ENCODE data around the gene NOP9. TPM values are rescaled to one million over a fixed set of nuclear protein-coding genes. Genes with fewer than 3 reads are reported as not detected.
"Not testable (repeated sequence)": the region's sequence is repeated elsewhere in the genome, so short reads cannot be mapped to it uniquely, and the experiment has no call there.

NOP9 gene
- total RNA-seq, 2 experiments from 2014 or later = 25.9 to 27.5 TPM

DNA sequence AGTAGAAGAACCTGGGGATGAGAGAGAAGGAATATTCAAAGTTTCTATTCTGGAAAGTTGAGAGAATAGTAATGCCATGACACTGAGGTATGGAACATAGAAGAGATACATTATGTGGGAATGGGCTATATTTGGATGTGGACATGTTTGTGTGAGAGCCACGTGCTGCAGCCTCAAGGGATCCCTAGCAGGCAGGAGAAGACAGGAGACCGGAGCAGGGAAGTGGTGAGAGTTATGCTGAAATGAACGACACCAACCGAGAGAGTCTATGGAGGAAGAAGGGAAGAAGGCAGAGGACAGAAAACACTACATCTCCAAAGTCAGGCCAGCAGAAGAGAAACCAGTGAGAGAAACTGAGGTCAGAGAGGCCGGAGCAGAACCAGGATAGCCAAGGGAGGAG, 50.1 kb downstream of the NOP9 start:
- H3K4me1 Mint-ChIP-seq (ENCODE audit: low read depth) = no peaks in the 10 kb centered on the region
- DNase-seq = no peak
- Histone ChIP-seq H3K4me1 (ENCODE audit: insufficient read depth, low read length) (no peaks in the 10 kb centered on the region), H3K27me3 (ENCODE audit: control insufficient read depth in 1 of 2, insufficient read depth in 2 of 2, low read length in 2 of 2) (peaks cover 19 to 33% of the 10 kb centered on the region in 2 experiments), H3K36me3 (ENCODE audit: insufficient read depth, low read length) (no peaks in the 10 kb centered on the region), H3K9me3 (ENCODE audit: control insufficient read depth in 1 of 2, insufficient read depth in 1 of 2, low read length in 2 of 2) (no peaks in the 10 kb centered on the region), H3K4me3 (ENCODE audit: low read length) (no peak overlapping the region), H3K27ac (ENCODE audit: low read depth in 1 of 2, low read length in 2 of 2) (no peak overlapping the region)
- peaks cover 75% of the 10 kb centered on the region for H3K27me3 Mint-ChIP-seq
- ChIA-PET POLR2A (no interaction called here), CTCF (no interaction called here)
- ATAC-seq (ENCODE audit: poor library complexity) = no peak
- H3K9me3 Mint-ChIP-seq = no peaks in the 10 kb centered on the region
- TF ChIP-seq, protein P1, sequence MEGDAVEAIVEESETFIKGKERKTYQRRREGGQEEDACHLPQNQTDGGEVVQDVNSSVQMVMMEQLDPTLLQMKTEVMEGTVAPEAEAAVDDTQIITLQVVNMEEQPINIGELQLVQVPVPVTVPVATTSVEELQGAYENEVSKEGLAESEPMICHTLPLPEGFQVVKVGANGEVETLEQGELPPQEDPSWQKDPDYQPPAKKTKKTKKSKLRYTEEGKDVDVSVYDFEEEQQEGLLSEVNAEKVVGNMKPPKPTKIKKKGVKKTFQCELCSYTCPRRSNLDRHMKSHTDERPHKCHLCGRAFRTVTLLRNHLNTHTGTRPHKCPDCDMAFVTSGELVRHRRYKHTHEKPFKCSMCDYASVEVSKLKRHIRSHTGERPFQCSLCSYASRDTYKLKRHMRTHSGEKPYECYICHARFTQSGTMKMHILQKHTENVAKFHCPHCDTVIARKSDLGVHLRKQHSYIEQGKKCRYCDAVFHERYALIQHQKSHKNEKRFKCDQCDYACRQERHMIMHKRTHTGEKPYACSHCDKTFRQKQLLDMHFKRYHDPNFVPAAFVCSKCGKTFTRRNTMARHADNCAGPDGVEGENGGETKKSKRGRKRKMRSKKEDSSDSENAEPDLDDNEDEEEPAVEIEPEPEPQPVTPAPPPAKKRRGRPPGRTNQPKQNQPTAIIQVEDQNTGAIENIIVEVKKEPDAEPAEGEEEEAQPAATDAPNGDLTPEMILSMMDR (IDR thresholded peaks at IDR 0.05) = no peak
- intact Hi-C loops (cut with DNase I, micrococcal nuclease) = no loop called here
- no peaks in the 10 kb centered on the region for H3K36me3 Mint-ChIP-seq (ENCODE audit: low read depth)
- H3K4me3 Mint-ChIP-seq = no peak overlapping the region
- H3K27ac Mint-ChIP-seq = no peak overlapping the region

DNA sequence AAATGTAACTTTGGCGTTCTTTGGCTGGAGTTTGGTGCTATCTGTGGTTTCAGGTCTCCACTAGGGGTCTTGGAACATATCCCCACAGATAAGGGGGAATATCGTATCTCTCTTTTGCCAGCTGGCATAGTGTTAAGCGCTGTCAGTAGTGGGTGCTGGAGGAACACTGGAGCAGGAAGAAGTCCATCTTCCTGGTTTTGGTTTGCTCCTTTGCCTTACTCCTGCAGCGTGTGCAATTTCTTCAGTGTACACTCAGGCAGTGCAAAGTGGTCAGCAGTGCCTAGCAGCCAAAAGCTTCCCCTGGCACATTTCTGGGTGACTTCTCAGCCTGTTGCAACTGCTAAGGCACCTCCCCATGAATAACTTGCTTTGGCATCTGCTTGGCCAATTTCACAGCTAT, 51.9 kb downstream of the NOP9 start:
- Histone ChIP-seq H3K4me3 (ENCODE audit: low read length) (no peak overlapping the region), H3K27me3 (ENCODE audit: control insufficient read depth in 1 of 2, insufficient read depth in 2 of 2, low read length in 2 of 2) (peaks cover 18 to 29% of the 10 kb centered on the region in 2 experiments), H3K4me1 (ENCODE audit: insufficient read depth, low read length) (no peaks in the 10 kb centered on the region), H3K27ac (ENCODE audit: low read depth in 1 of 2, low read length in 2 of 2) (no peak overlapping the region), H3K9me3 (ENCODE audit: control insufficient read depth in 1 of 2, insufficient read depth in 1 of 2, low read length in 2 of 2) (no peaks in the 10 kb centered on the region), H3K36me3 (ENCODE audit: insufficient read depth, low read length) (no peaks in the 10 kb centered on the region)
- DNase-seq (no peak), ATAC-seq (ENCODE audit: poor library complexity) (no peak)
- CTCF ChIA-PET = no interaction called here
- H3K36me3 Mint-ChIP-seq (ENCODE audit: low read depth) = no peaks in the 10 kb centered on the region
- POLR2A ChIA-PET = interaction anchor here (1.2 kb wide), 1 partner anchor 12 kb away, joined by 3 read pairs; the partner anchor contains the start of gene RIPK3
- peaks cover 66% of the 10 kb centered on the region for H3K27me3 Mint-ChIP-seq
- TF ChIP-seq, protein P1 (IDR thresholded peaks at IDR 0.05) = no peak
- no peak overlapping the region for H3K4me3 Mint-ChIP-seq
- intact Hi-C loops (cut with DNase I, micrococcal nuclease) = no loop called here
- no peak overlapping the region for H3K27ac Mint-ChIP-seq
- H3K4me1 Mint-ChIP-seq (ENCODE audit: low read depth) = no peaks in the 10 kb centered on the region
- no peaks in the 10 kb centered on the region for H3K9me3 Mint-ChIP-seq

DNA sequence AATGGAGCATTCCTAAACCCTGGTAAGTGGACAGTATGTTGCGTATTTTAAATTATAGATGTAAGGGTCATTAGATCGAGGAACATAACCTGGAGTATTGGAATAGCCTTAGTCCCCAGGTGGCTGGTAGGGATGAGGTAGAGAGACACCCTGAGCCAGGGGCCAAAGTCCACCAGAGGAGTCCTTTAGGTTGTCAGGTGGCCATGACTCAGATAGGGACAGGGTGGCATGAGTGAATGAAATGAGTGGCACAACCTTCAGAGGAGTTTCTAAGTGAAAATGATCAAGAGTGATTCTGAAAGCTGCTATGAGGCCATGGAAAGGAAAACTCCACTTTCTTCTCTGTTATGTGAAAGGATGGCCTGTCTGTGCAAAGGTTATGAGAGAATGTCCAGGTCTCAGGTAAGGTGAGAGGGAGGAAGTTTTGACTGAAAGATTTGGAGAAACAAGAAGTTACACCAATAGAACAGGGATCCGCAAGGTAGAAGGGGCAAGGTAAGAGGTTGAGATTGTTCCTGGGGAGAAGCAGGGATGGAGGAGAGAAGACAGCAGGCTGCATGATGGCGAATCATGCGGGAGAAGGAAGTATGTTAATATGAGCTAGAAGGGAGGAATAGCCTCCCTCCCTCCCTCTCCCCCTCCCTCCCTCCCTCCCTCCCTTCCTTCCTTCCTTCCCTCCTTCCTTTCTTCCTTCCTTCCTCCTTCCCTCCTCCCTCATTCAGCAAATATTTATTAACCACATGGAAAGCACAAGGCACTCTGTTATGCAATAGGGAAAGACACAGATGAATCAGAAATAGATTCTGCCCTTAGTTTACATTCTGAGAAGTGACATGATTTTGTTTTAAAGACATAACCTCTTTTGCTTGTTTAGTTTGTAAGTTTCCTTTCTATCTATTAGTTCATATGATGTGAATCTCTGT, 54.2 kb downstream of the NOP9 start:
- intact Hi-C loops (cut with DNase I, micrococcal nuclease) = no loop called here
- H3K27ac Mint-ChIP-seq = no peak overlapping the region
- H3K27me3 Mint-ChIP-seq = peaks cover 59% of the 10 kb centered on the region
- no peaks in the 10 kb centered on the region for H3K36me3 Mint-ChIP-seq (ENCODE audit: low read depth)
- Histone ChIP-seq H3K27ac (ENCODE audit: low read depth in 1 of 2, low read length in 2 of 2) (no peak overlapping the region), H3K9me3 (ENCODE audit: control insufficient read depth in 1 of 2, insufficient read depth in 1 of 2, low read length in 2 of 2) (no peaks in the 10 kb centered on the region), H3K4me1 (ENCODE audit: insufficient read depth, low read length) (no peaks in the 10 kb centered on the region), H3K36me3 (ENCODE audit: insufficient read depth, low read length) (no peaks in the 10 kb centered on the region), H3K4me3 (ENCODE audit: low read length) (no peak overlapping the region), H3K27me3 (ENCODE audit: control insufficient read depth in 1 of 2, insufficient read depth in 2 of 2, low read length in 2 of 2) (peaks cover 18 to 24% of the 10 kb centered on the region in 2 experiments)
- no peaks in the 10 kb centered on the region for H3K4me1 Mint-ChIP-seq (ENCODE audit: low read depth)
- TF ChIP-seq, protein P1 (IDR thresholded peaks at IDR 0.05) = no peak
- ATAC-seq (ENCODE audit: poor library complexity) (no peak), DNase-seq (no peak)
- POLR2A ChIA-PET = no interaction called here
- CTCF ChIA-PET = interaction anchor here (1.1 kb wide), 1 partner anchor 11 kb away, joined by 3 read pairs; no protein-coding TSS in a partner anchor
- no peak overlapping the region for H3K4me3 Mint-ChIP-seq
- no peaks in the 10 kb centered on the region for H3K9me3 Mint-ChIP-seq

DNA sequence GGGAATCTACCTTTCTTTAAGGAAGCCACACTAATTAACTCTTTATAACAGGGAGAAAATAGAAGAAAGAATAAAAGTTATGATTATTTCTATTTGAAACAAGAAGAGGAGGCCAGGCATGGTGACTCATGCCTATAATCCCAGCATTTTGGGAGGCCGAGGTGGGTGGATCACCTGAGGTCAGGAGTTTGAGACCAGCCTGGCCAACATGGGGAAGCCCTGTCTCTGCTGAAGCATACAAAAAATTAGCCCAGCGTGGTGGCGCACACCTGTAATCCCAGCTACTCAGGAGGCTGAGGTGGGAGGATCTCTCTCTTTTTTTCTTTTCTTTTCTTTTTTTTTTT, 54.8 kb downstream of the NOP9 start:
- DNase-seq; H3K9me3 Mint-ChIP-seq; H3K27ac ChIP-seq (ENCODE audit: low read depth in 1 of 2, low read length in 2 of 2); H3K36me3 ChIP-seq (ENCODE audit: insufficient read depth, low read length); H3K4me3 ChIP-seq (ENCODE audit: low read length); H3K4me1 Mint-ChIP-seq (ENCODE audit: low read depth); POLR2A ChIA-PET; intact Hi-C loops (cut with DNase I, micrococcal nuclease); H3K36me3 Mint-ChIP-seq (ENCODE audit: low read depth); H3K4me1 ChIP-seq (ENCODE audit: insufficient read depth, low read length); H3K27ac Mint-ChIP-seq; ATAC-seq (ENCODE audit: poor library complexity); H3K4me3 Mint-ChIP-seq; H3K9me3 ChIP-seq (ENCODE audit: control insufficient read depth in 1 of 2, insufficient read depth in 1 of 2, low read length in 2 of 2): not testable (repeated sequence)
- CTCF ChIA-PET = interaction anchor here (1.1 kb wide), 1 partner anchor 11 kb away, joined by 3 read pairs; no protein-coding TSS in a partner anchor
- H3K27me3 Mint-ChIP-seq = peaks cover 56% of the 10 kb centered on the region
- peaks cover 18 to 24% of the 10 kb centered on the region in 2 experiments for H3K27me3 ChIP-seq (ENCODE audit: control insufficient read depth in 1 of 2, insufficient read depth in 2 of 2, low read length in 2 of 2)
